SK-N-SH treated with all-trans-retinoic acid at 6 μM for 48 hours (cell line): ENCODE data around the gene DCBLD2.

Experiments
- CSDC2 ChIP-seq: fragments of 250-450 bp; sonication (Bioruptor Pico); IDR thresholded peaks from 2 replicates; pipeline ENCODE4 v1.5.0; 2020; ENCODE audit warnings: mild to moderate bottlenecking, moderate library complexity
- ISL1 ChIP-seq: fragments of 250-450 bp; sonication (Bioruptor Pico); IDR thresholded peaks from 2 replicates; pipeline ENCODE4 v2.1.2; 2022; ENCODE audit warnings: mild to moderate bottlenecking, moderate library complexity
- PPARA ChIP-seq: fragments of 250-450 bp; sonication (Bioruptor Pico); IDR thresholded peaks from 2 replicates; pipeline ENCODE4 v1.5.0; 2020; ENCODE audit warnings: mild to moderate bottlenecking, borderline replicate concordance
- TCF4 ChIP-seq: fragments of 250-450 bp; sonication (Bioruptor Pico); IDR thresholded peaks from 2 replicates; pipeline ENCODE4 v1.8.0; 2021; ENCODE audit warnings: mild to moderate bottlenecking, moderate library complexity, borderline replicate concordance
- ZC3H10 ChIP-seq: fragments of 250-450 bp; sonication (Bioruptor Pico); IDR thresholded peaks from 2 replicates; pipeline ENCODE4 v1.5.1; 2021; ENCODE audit warnings: mild to moderate bottlenecking, moderate library complexity
- TF ChIP-seq, protein P1 (sequence below): fragments of 250-450 bp; sonication (Bioruptor Pico); IDR thresholded peaks from 2 replicates; pipeline ENCODE4 v1.8.0; 2020; ENCODE audit warnings: mild to moderate bottlenecking, moderate library complexity, borderline replicate concordance
- TF ChIP-seq, protein P2 (sequence below): fragments of 250-450 bp; sonication (Bioruptor Pico); IDR thresholded peaks from 2 replicates; pipeline ENCODE4 v1.5.1; 2020; ENCODE audit warnings: low read depth, mild to moderate bottlenecking, moderate library complexity
- TF ChIP-seq, protein P3 (sequence below): fragments of 250-450 bp; sonication (Bioruptor Pico); IDR thresholded peaks from 2 replicates; pipeline ENCODE4 v1.5.0; 2020; ENCODE audit warnings: mild to moderate bottlenecking, moderate library complexity

DNA sequence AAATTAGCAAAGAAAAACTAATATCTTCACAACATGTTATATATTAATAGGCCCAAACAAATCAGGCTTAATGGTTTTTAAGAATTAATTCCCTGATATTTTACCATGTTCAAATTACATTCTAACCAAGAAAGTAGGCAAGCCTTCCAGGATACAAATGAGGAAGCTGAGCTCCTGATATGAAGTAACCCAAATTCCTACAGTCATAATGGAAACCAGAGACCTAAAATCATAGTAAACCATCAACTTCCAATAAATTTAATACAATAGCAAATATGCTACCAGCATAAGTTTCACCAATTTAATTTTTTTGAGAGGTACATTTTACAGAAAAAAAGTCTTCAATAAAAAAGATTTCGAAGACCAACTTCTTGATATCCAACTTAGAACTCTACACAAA lies 3.8 kb downstream of the DCBLD2 start:
- TF ChIP-seq PPARA (no peak), ZC3H10 (CRISPR knock-in tag) (no peak), CSDC2 (no peak), ISL1 (CRISPR knock-in tag) (no peak), TCF4 (CRISPR knock-in tag) (no peak)
- TF ChIP-seq, protein P1, sequence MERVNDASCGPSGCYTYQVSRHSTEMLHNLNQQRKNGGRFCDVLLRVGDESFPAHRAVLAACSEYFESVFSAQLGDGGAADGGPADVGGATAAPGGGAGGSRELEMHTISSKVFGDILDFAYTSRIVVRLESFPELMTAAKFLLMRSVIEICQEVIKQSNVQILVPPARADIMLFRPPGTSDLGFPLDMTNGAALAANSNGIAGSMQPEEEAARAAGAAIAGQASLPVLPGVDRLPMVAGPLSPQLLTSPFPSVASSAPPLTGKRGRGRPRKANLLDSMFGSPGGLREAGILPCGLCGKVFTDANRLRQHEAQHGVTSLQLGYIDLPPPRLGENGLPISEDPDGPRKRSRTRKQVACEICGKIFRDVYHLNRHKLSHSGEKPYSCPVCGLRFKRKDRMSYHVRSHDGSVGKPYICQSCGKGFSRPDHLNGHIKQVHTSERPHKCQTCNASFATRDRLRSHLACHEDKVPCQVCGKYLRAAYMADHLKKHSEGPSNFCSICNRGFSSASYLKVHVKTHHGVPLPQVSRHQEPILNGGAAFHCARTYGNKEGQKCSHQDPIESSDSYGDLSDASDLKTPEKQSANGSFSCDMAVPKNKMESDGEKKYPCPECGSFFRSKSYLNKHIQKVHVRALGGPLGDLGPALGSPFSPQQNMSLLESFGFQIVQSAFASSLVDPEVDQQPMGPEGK (CRISPR knock-in tag), result no peak
- TF ChIP-seq, protein P2, sequence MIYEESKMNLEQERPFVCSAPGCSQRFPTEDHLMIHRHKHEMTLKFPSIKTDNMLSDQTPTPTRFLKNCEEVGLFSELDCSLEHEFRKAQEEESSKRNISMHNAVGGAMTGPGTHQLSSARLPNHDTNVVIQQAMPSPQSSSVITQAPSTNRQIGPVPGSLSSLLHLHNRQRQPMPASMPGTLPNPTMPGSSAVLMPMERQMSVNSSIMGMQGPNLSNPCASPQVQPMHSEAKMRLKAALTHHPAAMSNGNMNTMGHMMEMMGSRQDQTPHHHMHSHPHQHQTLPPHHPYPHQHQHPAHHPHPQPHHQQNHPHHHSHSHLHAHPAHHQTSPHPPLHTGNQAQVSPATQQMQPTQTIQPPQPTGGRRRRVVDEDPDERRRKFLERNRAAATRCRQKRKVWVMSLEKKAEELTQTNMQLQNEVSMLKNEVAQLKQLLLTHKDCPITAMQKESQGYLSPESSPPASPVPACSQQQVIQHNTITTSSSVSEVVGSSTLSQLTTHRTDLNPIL (CRISPR knock-in tag), result no peak
- TF ChIP-seq, protein P3, sequence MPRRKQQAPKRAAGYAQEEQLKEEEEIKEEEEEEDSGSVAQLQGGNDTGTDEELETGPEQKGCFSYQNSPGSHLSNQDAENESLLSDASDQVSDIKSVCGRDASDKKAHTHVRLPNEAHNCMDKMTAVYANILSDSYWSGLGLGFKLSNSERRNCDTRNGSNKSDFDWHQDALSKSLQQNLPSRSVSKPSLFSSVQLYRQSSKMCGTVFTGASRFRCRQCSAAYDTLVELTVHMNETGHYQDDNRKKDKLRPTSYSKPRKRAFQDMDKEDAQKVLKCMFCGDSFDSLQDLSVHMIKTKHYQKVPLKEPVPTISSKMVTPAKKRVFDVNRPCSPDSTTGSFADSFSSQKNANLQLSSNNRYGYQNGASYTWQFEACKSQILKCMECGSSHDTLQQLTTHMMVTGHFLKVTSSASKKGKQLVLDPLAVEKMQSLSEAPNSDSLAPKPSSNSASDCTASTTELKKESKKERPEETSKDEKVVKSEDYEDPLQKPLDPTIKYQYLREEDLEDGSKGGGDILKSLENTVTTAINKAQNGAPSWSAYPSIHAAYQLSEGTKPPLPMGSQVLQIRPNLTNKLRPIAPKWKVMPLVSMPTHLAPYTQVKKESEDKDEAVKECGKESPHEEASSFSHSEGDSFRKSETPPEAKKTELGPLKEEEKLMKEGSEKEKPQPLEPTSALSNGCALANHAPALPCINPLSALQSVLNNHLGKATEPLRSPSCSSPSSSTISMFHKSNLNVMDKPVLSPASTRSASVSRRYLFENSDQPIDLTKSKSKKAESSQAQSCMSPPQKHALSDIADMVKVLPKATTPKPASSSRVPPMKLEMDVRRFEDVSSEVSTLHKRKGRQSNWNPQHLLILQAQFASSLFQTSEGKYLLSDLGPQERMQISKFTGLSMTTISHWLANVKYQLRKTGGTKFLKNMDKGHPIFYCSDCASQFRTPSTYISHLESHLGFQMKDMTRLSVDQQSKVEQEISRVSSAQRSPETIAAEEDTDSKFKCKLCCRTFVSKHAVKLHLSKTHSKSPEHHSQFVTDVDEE (CRISPR knock-in tag), result no peak
